Right lobe of liver (tissue), 6 donors: ENCODE results near the gene ITGB1. TPM values are rescaled to one million over a fixed set of nuclear protein-coding genes. Genes with fewer than 3 reads are reported as not detected.

Experiments used
- ATAC-seq, 4 donors: fragments of 200-7000 bp; cut with Tn5 transposase; one replicate each; pipeline ENCODE4 v1.9.1; 2020; ENCODE audit warnings: mild to moderate bottlenecking in 4 of 4, moderate library complexity in 4 of 4
- DNase-seq, 3 donors: peaks; one replicate each; pipeline ENCODE4 v3.0.0-alpha.2; 2020
- H3K27ac ChIP-seq, 3 donors: fragments of 200-600 bp; one replicate each; pipeline ENCODE4 v1.8.0; 2022
- H3K27me3 ChIP-seq, 2 donors: fragments of 200-600 bp; one replicate each; pipeline ENCODE4 v1.8.0; 2022
- H3K36me3 ChIP-seq, 4 donors: fragments of 200-600 bp; sonication (generic) in 1 of 4; one replicate each; pipeline versions ENCODE4 v1.5.1 to v1.8.0; 2017 to 2022; ENCODE audit warnings: control low read depth in 1 of 4
- H3K4me1 ChIP-seq, 4 donors: fragments of 200-600 bp; sonication (generic) in 1 of 4; one replicate each; pipeline versions ENCODE4 v1.5.1 to v1.8.0; 2017 to 2022; ENCODE audit warnings: control low read depth in 1 of 4
- H3K4me3 ChIP-seq, 3 donors: fragments of 200-600 bp; one replicate each; pipeline ENCODE4 v1.8.0; 2022
- H3K9me3 ChIP-seq, 4 donors: fragments of 200-600 bp; sonication (generic) in 1 of 4; one replicate each; pipeline versions ENCODE4 v1.5.1 to v1.8.0; 2017 to 2022; ENCODE audit warnings: control low read depth in 1 of 4
- POLR2A ChIP-seq: fragments of 450-650 bp; IDR thresholded peaks from one replicate; pipeline ENCODE4 v1.6.1; 2017; ENCODE audit warnings: antibody characterized with exemption, mild to moderate bottlenecking
- WGBS: methylation state at CpG from one replicate; pipeline ENCODE4 v1.1.6; 2018; ENCODE audit warnings: low coverage, low lambda C conversion rate; ENCODE audit not compliant: insufficient coverage; ENCODE audit errors: missing lambda C conversion rate; 5-methylcytosine and 5-hydroxymethylcytosine counted together
- intact Hi-C, 2 donors: fragments of 100-400 bp; cut with DNase I; formaldehyde crosslinking; loops; one replicate each; pipeline versions ENCODE4 v1.11.2 to v1.14.1; 2022
- total RNA-seq, 6 experiments: library from RNA; depleted of rRNA in 2 of 6; stranded (reverse); fragments of >200 nt in 2 of 6; fragmentation: NEBNext Ultra II Directional in 3 of 6; extraction: Animal tissue kit (Norgen Biotek cat#: 25700) in 3 of 6; gene quantifications; one replicate each; pipeline versions ENCODE4 v1.1.0 to v1.2.4, GENCODE V29; 2016 to 2023
- TF ChIP-seq, protein P1 (sequence below), 4 donors: fragments of 200-600 bp in 3 of 4; fragments of 450-650 bp in 1 of 4; IDR thresholded peaks; one replicate each; pipeline versions ENCODE4 v1.5.1 to v1.8.0; 2016 to 2022; ENCODE audit warnings: antibody characterized with exemption in 4 of 4, mild to moderate bottlenecking in 2 of 4
- donor health status: DM: no; HTN: yes; CAD: no.
- donor health status: DM: no; HTN: no; CAD: no.
- donor health status: DM: no; HTN: no; CAD: no.
- donor health status: DM: no; HTN: yes; CAD: no.
- donor health status: DM: no; HTN: yes; CAD: no.

ITGB1 gene
- total RNA-seq, 6 experiments from 2014 or later, result 120 to 301 (median 239) TPM

DNA sequence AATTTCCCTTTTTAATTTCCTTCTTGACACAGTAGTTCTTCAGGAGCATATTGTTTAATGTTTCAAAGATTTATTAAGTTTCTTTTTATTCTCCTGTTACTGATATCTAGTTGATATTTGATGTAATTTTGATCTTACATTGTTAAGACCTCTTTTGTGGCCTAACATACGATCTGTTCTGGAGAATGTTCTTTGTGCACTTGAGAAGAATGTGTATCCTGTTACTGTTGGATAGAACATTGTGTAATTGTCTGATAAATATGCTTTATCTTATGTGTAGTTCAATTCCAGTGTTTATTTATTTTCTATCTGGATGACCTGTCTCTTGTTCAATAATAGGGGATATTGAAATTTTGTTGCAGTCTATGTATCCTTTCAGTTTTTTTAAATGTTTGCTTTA lies 106.7 kb downstream of the ITGB1 start:
- Histone ChIP-seq H3K4me1 (no peaks in the 10 kb centered on the region), H3K27ac (no peak overlapping the region), H3K9me3 (no peaks in the 10 kb centered on the region), H3K4me3 (no peak overlapping the region), H3K36me3 (no peaks in the 10 kb centered on the region), H3K27me3 (no peaks in the 10 kb centered on the region)
- TF ChIP-seq, protein P1, sequence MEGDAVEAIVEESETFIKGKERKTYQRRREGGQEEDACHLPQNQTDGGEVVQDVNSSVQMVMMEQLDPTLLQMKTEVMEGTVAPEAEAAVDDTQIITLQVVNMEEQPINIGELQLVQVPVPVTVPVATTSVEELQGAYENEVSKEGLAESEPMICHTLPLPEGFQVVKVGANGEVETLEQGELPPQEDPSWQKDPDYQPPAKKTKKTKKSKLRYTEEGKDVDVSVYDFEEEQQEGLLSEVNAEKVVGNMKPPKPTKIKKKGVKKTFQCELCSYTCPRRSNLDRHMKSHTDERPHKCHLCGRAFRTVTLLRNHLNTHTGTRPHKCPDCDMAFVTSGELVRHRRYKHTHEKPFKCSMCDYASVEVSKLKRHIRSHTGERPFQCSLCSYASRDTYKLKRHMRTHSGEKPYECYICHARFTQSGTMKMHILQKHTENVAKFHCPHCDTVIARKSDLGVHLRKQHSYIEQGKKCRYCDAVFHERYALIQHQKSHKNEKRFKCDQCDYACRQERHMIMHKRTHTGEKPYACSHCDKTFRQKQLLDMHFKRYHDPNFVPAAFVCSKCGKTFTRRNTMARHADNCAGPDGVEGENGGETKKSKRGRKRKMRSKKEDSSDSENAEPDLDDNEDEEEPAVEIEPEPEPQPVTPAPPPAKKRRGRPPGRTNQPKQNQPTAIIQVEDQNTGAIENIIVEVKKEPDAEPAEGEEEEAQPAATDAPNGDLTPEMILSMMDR (IDR thresholded peaks at IDR 0.05), result no peak
- TF ChIP-seq POLR2A, result no peak
- DNase-seq, result no peak
- ATAC-seq, result no peak
- 0% methylated on average over 1 of the region's 1 CpG for WGBS
- intact Hi-C loops, result no loop called here
